T follicular helper cell (primary cell): ENCODE measurements around the gene ALKBH7.
A peak's percentile ranks its signal among the peaks of the same experiment; 100 is the strongest.
"Not testable (repeated sequence)": the region's sequence is repeated elsewhere in the genome, so short reads cannot be mapped to it uniquely, and the experiment has no call there.

Experiments used
- DNase-seq: peaks from one replicate; pipeline ENCODE4 v3.0.0-alpha.2; 2020; ENCODE audit warnings: low read depth
- total RNA-seq, 2 experiments: gene quantifications; one replicate each; lab custom pipeline; 2026; lab: John Stamatoyannopoulos, UW

The ALKBH7 gene
- 7.6 to 22.3 reads per million in 2 experiments for total RNA-seq

- peak; percentile 96 for DNase-seq
These were observed at the start of gene ALKBH7 for GRCh38 chr19:6372594-6373095. ALKBH7 (plus strand) TSS chr19:6372794; CDS start chr19:6372821, 27 bp downstream.

- no peak for DNase-seq
These were observed 47.8 kb upstream of the ALKBH7 start for GRCh38 chr19:6324757-6325156.

GRCh38 chr19:6325614-6326013 is 47.0 kb upstream of the ALKBH7 start:
- DNase-seq: no peak

GRCh38 chr19:6326815-6327214 is 45.8 kb upstream of the ALKBH7 start:
- no peak for DNase-seq

- no peak for DNase-seq
These were observed 39.2 kb upstream of the ALKBH7 start, which contains the start of gene ACER1 for GRCh38 chr19:6333439-6333838. ACER1 (minus strand) TSS chr19:6333612; CDS start chr19:6333551, 61 bp downstream.

GRCh38 chr19:6334490-6335285 is 37.9 kb upstream of the ALKBH7 start:
- no peak for DNase-seq

- DNase-seq: no peak
These were observed 31.9 kb upstream of the ALKBH7 start for GRCh38 chr19:6340493-6341201.

GRCh38 chr19:6343462-6343861 is 29.1 kb upstream of the ALKBH7 start:
- DNase-seq: no peak

GRCh38 chr19:6349271-6349670 is 23.3 kb upstream of the ALKBH7 start:
- not testable (repeated sequence) for DNase-seq

- DNase-seq: no peak
These were observed 21.9 kb upstream of the ALKBH7 start for GRCh38 chr19:6350688-6351087.

- no peak for DNase-seq
These were observed 20.0 kb upstream of the ALKBH7 start for GRCh38 chr19:6352381-6353165.

GRCh38 chr19:6354098-6354674 is 18.4 kb upstream of the ALKBH7 start:
- no peak for DNase-seq

GRCh38 chr19:6355321-6356040 is 17.1 kb upstream of the ALKBH7 start:
- DNase-seq: not testable (repeated sequence)

- DNase-seq: no peak
These were observed 15.4 kb upstream of the ALKBH7 start for GRCh38 chr19:6357174-6357573.

- DNase-seq: no peak
These were observed 14.6 kb upstream of the ALKBH7 start for GRCh38 chr19:6358003-6358402.

- DNase-seq: no peak
These were observed 12.8 kb upstream of the ALKBH7 start for GRCh38 chr19:6359568-6360341.

- DNase-seq: not testable (repeated sequence)
These were observed 12.1 kb upstream of the ALKBH7 start for GRCh38 chr19:6360445-6360844.

- not testable (repeated sequence) for DNase-seq
These were observed 11.8 kb upstream of the ALKBH7 start for GRCh38 chr19:6360857-6361216.

GRCh38 chr19:6362027-6362350 is 10.6 kb upstream of the ALKBH7 start:
- DNase-seq: no peak

GRCh38 chr19:6362351-6362801 is 10.2 kb upstream of the ALKBH7 start:
- peak; percentile 32 for DNase-seq
